Calu3 (cell line): ENCODE data around the gene SLF1. TPM values are rescaled to one million over a fixed set of nuclear protein-coding genes. Genes with fewer than 3 reads are reported as not detected.
A peak's percentile ranks its signal among the peaks of the same experiment; 100 is the strongest.

Source experiments
- BruUV-seq: library from RNA; stranded (reverse); fragments of 400-500 nt; replicated peaks from 2 replicates; lab custom pipeline; 2021; lab: Mats Ljungman, UMichigan
- CTCF ChIA-PET: fragments of 300-600 bp; sonication (Branson Sonifier 250); formaldehyde crosslinking; loops from one replicate; lab custom pipeline; 2022; ENCODE audit warnings: antibody characterized with exemption; lab: Charles Lee
- DNase-seq: peaks from one replicate; pipeline ENCODE4 v3.0.0; 2022
- H3K27ac Mint-ChIP-seq: one replicate; pipeline ENCODE4 v1.8.0; 2022; ENCODE audit warnings: mixed read lengths; ENCODE audit not compliant: unreplicated experiment
- H3K27me3 Mint-ChIP-seq: one replicate; pipeline ENCODE4 v1.8.0; 2022; ENCODE audit warnings: mixed read lengths; ENCODE audit not compliant: unreplicated experiment
- H3K36me3 Mint-ChIP-seq: one replicate; pipeline ENCODE4 v1.8.0; 2022; ENCODE audit warnings: mild to moderate bottlenecking, moderate library complexity, mixed read lengths; ENCODE audit not compliant: insufficient read depth, unreplicated experiment
- H3K4me1 Mint-ChIP-seq: one replicate; pipeline ENCODE4 v1.8.0; 2022; ENCODE audit warnings: mild to moderate bottlenecking, low read depth, mixed read lengths; ENCODE audit not compliant: unreplicated experiment
- H3K4me3 Mint-ChIP-seq: one replicate; pipeline ENCODE4 v1.8.0; 2022; ENCODE audit warnings: mild to moderate bottlenecking, low read depth, moderate library complexity, mixed read lengths; ENCODE audit not compliant: unreplicated experiment
- H3K9me3 Mint-ChIP-seq: one replicate; pipeline ENCODE4 v1.8.0; 2022; ENCODE audit warnings: low read depth, mixed read lengths; ENCODE audit not compliant: unreplicated experiment
- intact Hi-C: fragments of 100-400 bp; cut with micrococcal nuclease; formaldehyde crosslinking; loops from one replicate; pipeline ENCODE4 v1.10.0; 2022; ENCODE audit not compliant: unreplicated experiment
- total RNA-seq: library from RNA; stranded (reverse); gene quantifications from 2 replicates; pipeline ENCODE4 v1.2.3, GENCODE V29; 2022
- TF ChIP-seq, protein P1 (sequence below): fragments of 200-600 bp; IDR thresholded peaks from one replicate; pipeline ENCODE4 v1.8.0; 2022; ENCODE audit warnings: antibody characterized with exemption; ENCODE audit not compliant: unreplicated experiment

SLF1 gene
- total RNA-seq, 1 experiment from 2014 or later: 17.9 TPM

DNA sequence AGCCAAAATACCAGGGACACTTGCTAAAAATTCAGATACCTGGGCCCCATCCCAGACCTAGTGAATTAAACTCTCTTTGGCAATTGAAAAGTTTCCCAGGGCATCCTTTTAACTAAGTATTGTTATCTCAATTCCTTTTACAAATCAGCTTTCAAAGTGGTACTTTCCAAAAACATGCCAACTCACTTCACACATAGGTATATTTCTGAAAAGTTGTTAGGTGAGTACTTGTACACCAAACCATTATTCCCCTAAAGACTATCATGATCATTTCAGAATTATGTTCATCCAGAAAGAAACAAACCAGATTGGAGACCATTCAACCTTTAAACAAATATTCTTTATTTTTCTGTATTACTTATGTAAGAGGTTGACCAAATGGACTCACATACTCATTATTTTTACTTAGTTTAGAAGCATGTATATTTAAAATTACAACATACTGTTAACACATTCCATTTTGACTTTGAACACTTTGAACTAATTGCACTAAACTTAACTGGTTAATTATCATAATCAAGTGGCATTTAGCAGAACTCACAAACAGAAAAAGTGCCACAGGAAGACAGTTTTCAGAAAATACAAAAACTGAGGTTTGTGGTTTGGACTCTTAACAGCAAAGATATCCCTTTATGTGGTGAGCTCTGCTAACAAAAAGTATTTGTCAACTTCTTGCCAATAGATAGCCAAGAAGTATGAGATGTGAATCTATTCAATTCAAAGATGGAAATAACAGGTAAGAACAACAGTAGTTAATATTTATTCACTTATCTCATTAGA, 40.8 kb upstream of the SLF1 start:
- H3K27me3 Mint-ChIP-seq: no peaks in the 10 kb centered on the region
- H3K4me1 Mint-ChIP-seq: no peaks in the 10 kb centered on the region
- DNase-seq: no peak
- no peaks in the 10 kb centered on the region for H3K9me3 Mint-ChIP-seq
- TF ChIP-seq, protein P1, sequence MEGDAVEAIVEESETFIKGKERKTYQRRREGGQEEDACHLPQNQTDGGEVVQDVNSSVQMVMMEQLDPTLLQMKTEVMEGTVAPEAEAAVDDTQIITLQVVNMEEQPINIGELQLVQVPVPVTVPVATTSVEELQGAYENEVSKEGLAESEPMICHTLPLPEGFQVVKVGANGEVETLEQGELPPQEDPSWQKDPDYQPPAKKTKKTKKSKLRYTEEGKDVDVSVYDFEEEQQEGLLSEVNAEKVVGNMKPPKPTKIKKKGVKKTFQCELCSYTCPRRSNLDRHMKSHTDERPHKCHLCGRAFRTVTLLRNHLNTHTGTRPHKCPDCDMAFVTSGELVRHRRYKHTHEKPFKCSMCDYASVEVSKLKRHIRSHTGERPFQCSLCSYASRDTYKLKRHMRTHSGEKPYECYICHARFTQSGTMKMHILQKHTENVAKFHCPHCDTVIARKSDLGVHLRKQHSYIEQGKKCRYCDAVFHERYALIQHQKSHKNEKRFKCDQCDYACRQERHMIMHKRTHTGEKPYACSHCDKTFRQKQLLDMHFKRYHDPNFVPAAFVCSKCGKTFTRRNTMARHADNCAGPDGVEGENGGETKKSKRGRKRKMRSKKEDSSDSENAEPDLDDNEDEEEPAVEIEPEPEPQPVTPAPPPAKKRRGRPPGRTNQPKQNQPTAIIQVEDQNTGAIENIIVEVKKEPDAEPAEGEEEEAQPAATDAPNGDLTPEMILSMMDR: no peak
- no peak overlapping the region for H3K4me3 Mint-ChIP-seq
- no TSS peak for BruUV-seq
- H3K36me3 Mint-ChIP-seq: no peaks in the 10 kb centered on the region
- no peak overlapping the region for H3K27ac Mint-ChIP-seq
- intact Hi-C loops: no loop called here
- CTCF ChIA-PET: no interaction called here

DNA sequence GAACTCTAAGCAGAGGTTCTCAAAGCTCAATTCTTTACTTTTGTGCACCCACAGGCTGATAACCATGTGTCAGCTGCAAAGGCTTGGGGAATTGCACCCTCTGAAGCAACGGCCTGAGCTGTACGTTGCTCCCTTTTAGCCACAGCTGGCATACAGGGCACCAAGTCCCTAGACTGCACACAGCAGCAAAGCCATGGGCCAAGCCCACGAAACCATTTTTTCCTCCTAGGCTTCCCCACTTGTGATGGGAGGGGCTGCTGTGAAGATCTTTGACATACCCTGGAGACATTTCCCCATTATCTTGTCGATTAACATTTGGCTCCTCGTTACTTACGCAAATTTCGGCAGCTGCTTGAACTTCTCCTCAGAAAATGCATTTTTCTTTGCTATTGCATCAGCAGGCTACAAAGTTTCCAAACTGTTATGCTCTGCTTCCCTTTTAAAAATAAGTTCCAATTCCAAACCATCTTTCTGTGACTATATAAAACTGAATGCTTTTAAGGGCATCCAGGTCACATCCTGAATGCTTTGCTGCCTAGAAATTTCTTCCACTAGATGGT, 23.1 kb upstream of the SLF1 start:
- CTCF ChIA-PET: interaction anchor here (0.6 kb wide), 1 partner anchor 700 kb away, joined by 3 read pairs; no protein-coding TSS in a partner anchor
- BruUV-seq: no TSS peak
- no peak for DNase-seq
- Mint-ChIP-seq H3K4me3 (no peak overlapping the region), H3K4me1 (no peaks in the 10 kb centered on the region), H3K27ac (no peak overlapping the region), H3K27me3 (no peaks in the 10 kb centered on the region), H3K9me3 (no peaks in the 10 kb centered on the region), H3K36me3 (no peaks in the 10 kb centered on the region)
- intact Hi-C loops: no loop called here
- TF ChIP-seq, protein P1: no peak

DNA sequence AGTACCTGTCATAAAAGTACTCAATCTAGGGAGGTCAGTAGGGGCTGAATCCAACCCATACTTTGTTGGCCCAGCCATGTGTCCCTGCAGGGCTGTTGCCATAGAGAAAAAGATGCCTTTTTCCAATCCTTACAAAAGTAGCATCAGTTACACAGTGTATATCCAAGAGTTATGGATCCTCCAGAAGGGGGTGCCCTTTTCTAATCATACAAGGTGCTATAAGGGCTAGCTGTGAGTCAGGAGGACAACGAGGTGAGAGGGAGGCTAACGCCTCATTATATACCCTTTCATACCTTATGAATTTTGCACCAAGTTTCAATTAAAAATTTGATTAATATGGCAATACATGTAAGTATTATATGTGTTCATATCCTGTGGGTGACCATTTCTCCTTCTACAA, 4.9 kb upstream of the SLF1 start:
- H3K27me3 Mint-ChIP-seq: no peaks in the 10 kb centered on the region
- no peak overlapping the region for H3K4me3 Mint-ChIP-seq
- H3K9me3 Mint-ChIP-seq: no peaks in the 10 kb centered on the region
- H3K27ac Mint-ChIP-seq: no peak overlapping the region
- H3K4me1 Mint-ChIP-seq: peaks cover 7% of the 10 kb centered on the region
- peak; percentile 23 for DNase-seq
- CTCF ChIA-PET: interaction anchor here (1.0 kb wide), 1 partner anchor 124 kb away, joined by 5 read pairs; no protein-coding TSS in a partner anchor
- TF ChIP-seq, protein P1: peak; percentile 21
- intact Hi-C loops: loop anchor here (2.0 to 10.0 kb wide), 2 partner anchors 125 to 241 kb away; no protein-coding TSS in a partner anchor
- no TSS peak for BruUV-seq
- peaks cover 14% of the 10 kb centered on the region for H3K36me3 Mint-ChIP-seq

DNA sequence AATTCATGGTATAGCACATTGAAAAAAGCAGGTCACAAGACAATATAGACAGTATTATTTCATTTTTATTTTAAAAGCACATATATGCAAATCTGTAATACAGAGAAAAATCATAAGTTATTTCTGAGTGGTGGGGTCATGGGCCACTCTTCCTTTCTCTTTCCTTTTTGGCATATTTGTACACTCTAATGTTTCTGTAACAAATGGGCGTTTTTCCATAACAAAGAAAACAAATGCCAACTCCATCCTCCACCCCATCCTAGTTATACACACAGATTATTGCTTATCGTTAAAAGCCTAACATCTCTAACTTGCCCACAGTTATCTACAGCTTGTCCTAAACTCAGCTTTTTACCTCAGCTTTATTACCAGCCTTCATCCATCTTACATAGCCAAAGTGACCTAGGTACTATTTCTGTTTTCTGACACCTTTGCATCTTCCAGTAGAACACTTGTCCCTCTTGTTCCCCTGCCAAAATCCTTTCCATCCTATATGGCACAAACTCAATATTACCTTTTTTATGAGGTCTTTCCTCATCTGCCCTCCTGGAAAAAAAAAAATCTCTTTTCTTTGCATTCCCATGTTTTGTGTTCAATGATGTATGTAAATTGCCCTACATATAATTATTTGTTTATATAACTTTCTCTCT, 4.2 kb upstream of the SLF1 start:
- H3K27ac Mint-ChIP-seq: peak overlapping the region; percentile 19
- CTCF ChIA-PET: interaction anchor here (1.0 kb wide), 1 partner anchor 124 kb away, joined by 5 read pairs; no protein-coding TSS in a partner anchor
- intact Hi-C loops: loop anchor here (10.0 kb wide), 1 partner anchor 241 kb away; no protein-coding TSS in a partner anchor
- H3K4me3 Mint-ChIP-seq: no peak overlapping the region
- no TSS peak for BruUV-seq
- DNase-seq: no peak
- H3K4me1 Mint-ChIP-seq: peaks cover 7% of the 10 kb centered on the region
- no peaks in the 10 kb centered on the region for H3K9me3 Mint-ChIP-seq
- peaks cover 21% of the 10 kb centered on the region for H3K36me3 Mint-ChIP-seq
- no peaks in the 10 kb centered on the region for H3K27me3 Mint-ChIP-seq
- TF ChIP-seq, protein P1: no peak
